GM23248 (cell line): ENCODE measurements around the gene EDIL3. TPM values are rescaled to one million over a fixed set of nuclear protein-coding genes. Genes with fewer than 3 reads are reported as not detected.
"Not testable (repeated sequence)": the region's sequence is repeated elsewhere in the genome, so short reads cannot be mapped to it uniquely, and the experiment has no call there.

Experiments used
- DNase-seq: peaks from one replicate; pipeline ENCODE4 v3.0.0-alpha.2; 2015
- H2AFZ ChIP-seq: fragments of 200-600 bp; sonication (generic); 2 replicates; pipeline ENCODE4 v1.6.1; 2016; ENCODE audit warnings: antibody characterized with exemption
- H3F3A ChIP-seq: fragments of 200-600 bp; sonication (generic); 2 replicates; pipeline ENCODE4 v1.6.1; 2016; ENCODE audit warnings: mild to moderate bottlenecking, antibody characterized with exemption, mixed run types; ENCODE audit not compliant: insufficient read depth
- H3K27ac ChIP-seq: fragments of 200-600 bp; sonication (generic); 2 replicates; pipeline ENCODE4 v1.5.1; 2016; ENCODE audit warnings: mild to moderate bottlenecking
- H3K27me3 ChIP-seq: fragments of 200-600 bp; sonication (generic); replicated peaks from 2 replicates; pipeline ENCODE4 v1.6.1; 2016; ENCODE audit warnings: mild to moderate bottlenecking; ENCODE audit not compliant: insufficient read depth
- H3K36me3 ChIP-seq: fragments of 200-600 bp; sonication (generic); 2 replicates; pipeline ENCODE4 v1.6.1; 2016; ENCODE audit warnings: low read depth, mild to moderate bottlenecking
- H3K4me1 ChIP-seq: fragments of 200-600 bp; sonication (generic); 2 replicates; pipeline ENCODE4 v1.6.1; 2016; ENCODE audit warnings: mild to moderate bottlenecking; ENCODE audit not compliant: insufficient read depth
- H3K4me2 ChIP-seq: fragments of 200-600 bp; sonication (generic); one replicate; pipeline ENCODE4 v1.6.1; 2016; ENCODE audit warnings: mild to moderate bottlenecking; ENCODE audit not compliant: unreplicated experiment
- H3K4me3 ChIP-seq: fragments of 200-600 bp; sonication (generic); 2 replicates; pipeline ENCODE4 v1.5.1; 2016; ENCODE audit warnings: mild to moderate bottlenecking
- H3K79me2 ChIP-seq: fragments of 200-600 bp; sonication (generic); 2 replicates; pipeline ENCODE4 v1.6.1; 2016; ENCODE audit warnings: mild to moderate bottlenecking; ENCODE audit not compliant: insufficient read depth
- H3K9ac ChIP-seq: fragments of 200-600 bp; sonication (generic); 2 replicates; pipeline ENCODE4 v1.6.1; 2016; ENCODE audit warnings: mild to moderate bottlenecking
- H3K9me2 ChIP-seq: fragments of 200-600 bp; sonication (generic); 2 replicates; pipeline ENCODE4 v1.6.1; 2016; ENCODE audit warnings: mixed run types, mild to moderate bottlenecking, moderate library complexity; ENCODE audit not compliant: insufficient read depth
- H3K9me3 ChIP-seq: fragments of 200-600 bp; sonication (generic); one replicate; pipeline ENCODE4 v1.6.1; 2017; ENCODE audit warnings: low read depth
- H4K20me1 ChIP-seq: fragments of 200-600 bp; sonication (generic); 2 replicates; pipeline ENCODE4 v1.6.0; 2016; ENCODE audit not compliant: insufficient read depth
- EZH2 ChIP-seq: fragments of 200-600 bp; sonication (generic); IDR thresholded peaks from 2 replicates; pipeline ENCODE4 v1.6.1; 2018; ENCODE audit warnings: antibody characterized with exemption, mild to moderate bottlenecking; ENCODE audit not compliant: insufficient read depth, poor library complexity, severe bottlenecking
- EZH2phosphoT487 ChIP-seq: fragments of 200-600 bp; sonication (generic); IDR thresholded peaks from 2 replicates; pipeline ENCODE4 v1.6.1; 2018; ENCODE audit warnings: antibody characterized with exemption, moderate library complexity, mild to moderate bottlenecking, low read depth; ENCODE audit not compliant: insufficient read depth
- WGBS, 2 experiments: methylation state at CpG; one replicate each; pipeline ENCODE4 v1.1.6; 2015 to 2017; ENCODE audit warnings: low lambda C conversion rate in 2 of 2, low coverage in 1 of 2; ENCODE audit errors: missing lambda C conversion rate in 2 of 2; 5-methylcytosine and 5-hydroxymethylcytosine counted together
- in situ Hi-C: fragments of 300-500 bp; cut with MboI; formaldehyde crosslinking; loops from 2 replicates; pipeline ENCODE4 v1.15.0; 2020
- polyA plus RNA-seq: library from polyadenylated mRNA; unstranded; fragments of >200 nt; fragmentation: Nextera tagmentation; extraction: Ambion mirVana; gene quantifications from 2 replicates; pipeline ENCODE4 v1.2.1, GENCODE V29; 2016
- total RNA-seq: library from RNA; depleted of rRNA; stranded (reverse); fragments of >200 nt; shearing (Covaris generic); gene quantifications from 2 replicates; pipeline ENCODE4 v1.2.3, GENCODE V29; 2014

Gene EDIL3
- total and polyA plus RNA-seq, 2 experiments from 2014 or later: 17.7 to 24.1 TPM

- Histone ChIP-seq H3K9ac (no peak overlapping the region), H3F3A (no peaks in the 10 kb centered on the region), H3K4me1 (peaks cover 10% of the 10 kb centered on the region), H2AFZ (no peak overlapping the region), H3K4me2 (no peak overlapping the region), H4K20me1 (no peaks in the 10 kb centered on the region), H3K36me3 (no peaks in the 10 kb centered on the region), H3K4me3 (no peak overlapping the region), H3K27me3 (no peaks in the 10 kb centered on the region), H3K9me2 (no peaks in the 10 kb centered on the region), H3K27ac (no peak overlapping the region), H3K9me3 (no peaks in the 10 kb centered on the region), H3K79me2 (no peaks in the 10 kb centered on the region)
- in situ Hi-C loops: no loop called here
- TF ChIP-seq EZH2 (no peak), EZH2phosphoT487 (no peak)
- no peak for DNase-seq
- WGBS, 2 experiments: 50 to 68% methylated on average over 1 of the region's 1 CpG
Observed at GRCh38 chr5:84036842-84037241, 347.8 kb downstream of the EDIL3 start.

GRCh38 chr5:84032324-84032723, 352.4 kb downstream of the EDIL3 start:
- no peaks in the 10 kb centered on the region for H3K27me3 ChIP-seq
- DNase-seq: peak; percentile 34
- no peaks in the 10 kb centered on the region for H3F3A ChIP-seq
- H2AFZ ChIP-seq: no peak overlapping the region
- no peak overlapping the region for H3K4me3 ChIP-seq
- H3K79me2 ChIP-seq: no peaks in the 10 kb centered on the region
- H3K9me3 ChIP-seq: no peaks in the 10 kb centered on the region
- H3K36me3 ChIP-seq: no peaks in the 10 kb centered on the region
- no peaks in the 10 kb centered on the region for H3K9me2 ChIP-seq
- H3K9ac ChIP-seq: no peak overlapping the region
- TF ChIP-seq EZH2 (no peak), EZH2phosphoT487 (no peak)
- H3K4me1 ChIP-seq: peaks cover 25% of the 10 kb centered on the region
- H4K20me1 ChIP-seq: no peaks in the 10 kb centered on the region
- peak overlapping the region; percentile 60 for H3K4me2 ChIP-seq
- no peak overlapping the region for H3K27ac ChIP-seq
- in situ Hi-C loops: no loop called here

GRCh38 chr5:84028093-84028492, 356.6 kb downstream of the EDIL3 start:
- H3K4me2 ChIP-seq: peak overlapping the region; percentile 17
- 41 to 49% methylated on average over 4 of the region's 4 CpGs for WGBS, 2 experiments
- H3K27me3 ChIP-seq: no peaks in the 10 kb centered on the region
- H3K4me3 ChIP-seq: no peak overlapping the region
- in situ Hi-C loops: no loop called here
- H3K79me2 ChIP-seq: no peaks in the 10 kb centered on the region
- H4K20me1 ChIP-seq: no peaks in the 10 kb centered on the region
- peaks cover 25% of the 10 kb centered on the region for H3K4me1 ChIP-seq
- peak; percentile 36 for DNase-seq
- H3F3A ChIP-seq: no peaks in the 10 kb centered on the region
- no peak overlapping the region for H3K9ac ChIP-seq
- peak overlapping the region; percentile 38 for H2AFZ ChIP-seq
- no peaks in the 10 kb centered on the region for H3K9me3 ChIP-seq
- no peak for TF ChIP-seq EZH2phosphoT487
- TF ChIP-seq EZH2: no peak
- no peaks in the 10 kb centered on the region for H3K9me2 ChIP-seq
- H3K36me3 ChIP-seq: no peaks in the 10 kb centered on the region
- H3K27ac ChIP-seq: no peak overlapping the region

- whole genome bisulfite sequencing, 2 experiments: 84 to 85% methylated on average over 3 of the region's 3 CpGs
- H3K27me3 ChIP-seq, H4K20me1 ChIP-seq, H2AFZ ChIP-seq, H3K9ac ChIP-seq, H3K4me3 ChIP-seq, H3K9me3 ChIP-seq, in situ Hi-C loops, H3K4me2 ChIP-seq, H3K9me2 ChIP-seq, H3K36me3 ChIP-seq, H3K4me1 ChIP-seq, H3K27ac ChIP-seq, H3F3A ChIP-seq, H3K79me2 ChIP-seq, DNase-seq: not testable (repeated sequence)
Observed at GRCh38 chr5:84018521-84018920, 366.2 kb downstream of the EDIL3 start.

GRCh38 chr5:84017523-84018172, 367.0 kb downstream of the EDIL3 start:
- Histone ChIP-seq H2AFZ (no peak overlapping the region), H3K27ac (no peak overlapping the region), H3F3A (no peaks in the 10 kb centered on the region), H3K9me3 (no peaks in the 10 kb centered on the region), H3K27me3 (no peaks in the 10 kb centered on the region), H3K4me3 (no peak overlapping the region), H4K20me1 (no peaks in the 10 kb centered on the region), H3K79me2 (no peaks in the 10 kb centered on the region), H3K4me2 (no peak overlapping the region), H3K4me1 (no peaks in the 10 kb centered on the region), H3K9ac (no peak overlapping the region), H3K36me3 (no peaks in the 10 kb centered on the region), H3K9me2 (no peaks in the 10 kb centered on the region)
- no peak for TF ChIP-seq EZH2phosphoT487
- TF ChIP-seq EZH2: no peak
- DNase-seq: peak; percentile 7
- 19 to 20% methylated on average over 4 of the region's 4 CpGs for WGBS, 2 experiments
- in situ Hi-C loops: no loop called here
